Fibroblast of peridontal ligament (primary cell): Measurements from ENCODE around the gene TNFAIP8L1.

Experiments
- DNase-seq: peaks from one replicate; pipeline ENCODE4 v3.0.0-alpha.2; 2010; ENCODE audit errors: extremely low read depth

Gene TNFAIP8L1

DNA sequence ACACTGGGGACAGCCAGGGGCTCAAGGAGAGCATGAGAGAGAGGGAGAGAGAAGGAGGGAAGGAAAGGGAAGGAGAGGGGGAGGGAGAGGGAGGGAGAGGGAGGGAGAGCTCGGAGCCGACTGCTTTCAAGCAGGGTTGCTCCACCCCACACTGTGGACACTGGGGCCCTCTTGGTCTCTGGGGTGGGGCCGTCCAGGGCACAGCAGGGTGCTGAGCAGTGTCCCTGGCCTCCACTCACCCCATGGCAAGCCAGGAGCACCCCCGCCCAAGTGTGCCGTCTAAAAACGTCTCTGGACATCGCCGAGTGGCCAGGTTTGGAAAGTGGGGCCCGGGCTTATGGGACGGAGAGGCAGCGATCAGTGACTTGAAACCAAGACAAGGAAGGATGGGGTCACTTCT is 63.4 kb downstream of the TNFAIP8L1 start:
- DNase-seq, result no peak

DNA sequence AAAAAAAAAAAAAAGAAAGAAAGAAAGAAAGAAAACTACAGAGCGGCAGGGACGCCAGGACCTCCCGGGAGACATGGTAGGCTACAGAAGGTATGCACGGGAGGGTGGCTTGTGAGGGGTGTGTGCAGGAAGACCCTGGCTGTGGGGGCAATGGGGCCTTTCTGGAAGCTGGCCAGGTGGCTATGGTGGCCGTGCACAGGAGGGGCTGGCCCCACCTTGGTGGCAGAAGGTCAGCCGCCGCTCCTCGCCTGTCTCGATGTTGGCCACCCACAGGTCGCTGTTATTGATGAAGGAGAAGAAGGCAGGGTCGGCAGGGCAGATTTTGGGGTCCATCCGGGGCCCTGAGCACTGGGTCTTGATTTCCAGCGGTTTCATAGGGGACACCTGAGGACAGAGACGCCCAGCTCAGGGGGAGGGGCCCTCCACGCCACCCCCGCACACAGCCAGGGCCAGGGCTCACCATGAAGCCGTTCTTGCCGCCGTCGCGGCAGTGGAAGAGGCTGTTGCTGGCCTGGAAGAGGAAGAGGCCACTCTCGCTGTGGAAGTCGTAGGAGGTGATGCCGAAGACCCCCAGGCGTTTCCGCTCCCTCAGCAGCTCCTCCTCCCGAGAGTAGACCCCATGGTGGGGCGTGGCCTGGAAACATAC is 64.5 kb downstream of the TNFAIP8L1 start:
- DNase-seq, result no peak

DNA sequence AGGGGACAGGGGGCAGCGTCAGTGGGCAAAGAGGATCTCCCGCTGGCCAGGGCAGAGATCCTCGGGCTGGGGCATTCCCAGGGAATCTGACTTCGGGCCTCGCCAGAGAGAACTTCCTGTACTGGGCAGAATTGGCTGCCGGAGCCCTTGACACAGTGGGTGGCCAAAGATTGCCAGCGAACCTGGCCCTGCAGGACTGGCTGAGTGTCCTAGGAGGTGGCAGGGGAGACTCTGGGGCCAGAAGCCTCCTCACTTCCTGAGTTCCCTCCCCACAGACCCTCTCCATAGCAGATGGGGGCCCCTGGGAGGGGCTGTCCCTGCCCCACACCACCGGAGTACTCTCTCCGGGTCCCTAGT is 65.0 kb downstream of the TNFAIP8L1 start:
- DNase-seq, result no peak
